H9 (cell line): ENCODE data around the gene KIF26A. TPM values are rescaled to one million over a fixed set of nuclear protein-coding genes. Genes with fewer than 3 reads are reported as not detected.
A peak's percentile ranks its signal among the peaks of the same experiment; 100 is the strongest.

Experiments used
- DNase-seq: peaks from one replicate; pipeline ENCODE4 v3.0.0-alpha.2; 2017
- H2AFZ ChIP-seq: one replicate; pipeline ENCODE4 v1.6.1; 2013; ENCODE audit warnings: mild to moderate bottlenecking, low read length, control low read depth, moderate library complexity
- H2AK5ac ChIP-seq: 2 replicates; pipeline ENCODE4 v1.6.1; 2013; ENCODE audit warnings: low read length, control low read depth, mixed read lengths; ENCODE audit not compliant: insufficient read length
- H2BK120ac ChIP-seq: one replicate; pipeline ENCODE4 v1.6.1; 2013; ENCODE audit warnings: low read depth, mild to moderate bottlenecking, low read length, control low read depth, inconsistent platforms; ENCODE audit not compliant: poor library complexity, severe bottlenecking
- H2BK12ac ChIP-seq: 2 replicates; pipeline ENCODE4 v1.6.1; 2013; ENCODE audit warnings: low read length, control low read depth, mixed read lengths, low read depth; ENCODE audit not compliant: insufficient read length
- H2BK15ac ChIP-seq: 2 replicates; pipeline ENCODE4 v1.6.1; 2013; ENCODE audit warnings: low read depth, low read length, control low read depth
- H2BK20ac ChIP-seq: one replicate; pipeline ENCODE4 v1.6.1; 2013; ENCODE audit warnings: low read depth, mild to moderate bottlenecking, low read length, control low read depth, inconsistent platforms; ENCODE audit not compliant: poor library complexity, severe bottlenecking
- H2BK5ac ChIP-seq: 2 replicates; pipeline ENCODE4 v1.6.1; 2013; ENCODE audit warnings: low read length, control low read depth, mixed read lengths; ENCODE audit not compliant: insufficient read length
- H3K14ac ChIP-seq: 2 replicates; pipeline ENCODE4 v1.6.1; 2013; ENCODE audit warnings: low read length, control low read depth; ENCODE audit not compliant: insufficient read depth
- H3K18ac ChIP-seq: 2 replicates; pipeline ENCODE4 v1.6.1; 2013; ENCODE audit warnings: low read depth, mild to moderate bottlenecking, mixed read lengths, low read length, control low read depth; ENCODE audit not compliant: insufficient read length
- H3K23ac ChIP-seq: 2 replicates; pipeline ENCODE4 v1.6.1; 2013; ENCODE audit warnings: low read length, control low read depth, mixed read lengths, low read depth; ENCODE audit not compliant: insufficient read length
- H3K23me2 ChIP-seq: 2 replicates; pipeline ENCODE4 v1.6.1; 2013; ENCODE audit warnings: low read depth, mild to moderate bottlenecking, mixed read lengths, low read length, control low read depth; ENCODE audit not compliant: insufficient read length, poor library complexity, severe bottlenecking
- H3K27ac ChIP-seq: 2 replicates; pipeline ENCODE4 v1.5.1; 2013; ENCODE audit warnings: low read length, control low read depth, mixed read lengths, low read depth; ENCODE audit not compliant: insufficient read length
- H3K27me3 ChIP-seq: 2 replicates; pipeline ENCODE4 v1.6.1; 2013; ENCODE audit warnings: low read length, control low read depth, inconsistent platforms; ENCODE audit not compliant: insufficient read depth
- H3K4ac ChIP-seq: 2 replicates; pipeline ENCODE4 v1.6.1; 2013; ENCODE audit warnings: low read depth, mild to moderate bottlenecking, control low read depth, inconsistent platforms, low read length, moderate library complexity
- H3K4me1 ChIP-seq: 2 replicates; pipeline ENCODE4 v1.6.1; 2013; ENCODE audit warnings: low read length, control low read depth, inconsistent platforms; ENCODE audit not compliant: insufficient read depth
- H3K4me2 ChIP-seq: 2 replicates; pipeline ENCODE4 v1.6.1; 2013; ENCODE audit warnings: low read length, control low read depth, mixed read lengths; ENCODE audit not compliant: insufficient read length, insufficient read depth
- H3K56ac ChIP-seq: 2 replicates; pipeline ENCODE4 v1.6.1; 2013; ENCODE audit warnings: low read depth, mild to moderate bottlenecking, mixed read lengths, low read length, control low read depth; ENCODE audit not compliant: insufficient read length
- H3K79me1 ChIP-seq: 2 replicates; pipeline ENCODE4 v1.6.1; 2013; ENCODE audit warnings: low read depth, mild to moderate bottlenecking, moderate library complexity, low read length, control low read depth, inconsistent platforms; ENCODE audit not compliant: insufficient read depth, poor library complexity, severe bottlenecking
- H3K79me2 ChIP-seq: 2 replicates; pipeline ENCODE4 v1.6.1; 2013; ENCODE audit warnings: low read length, control low read depth, inconsistent platforms; ENCODE audit not compliant: insufficient read depth
- H3K9ac ChIP-seq: 2 replicates; pipeline ENCODE4 v1.6.1; 2013; ENCODE audit warnings: low read length, control low read depth, mixed read lengths; ENCODE audit not compliant: insufficient read length; ENCODE audit errors: extremely low read depth
- H3K9me3 ChIP-seq: one replicate; pipeline ENCODE4 v1.6.1; 2013; ENCODE audit warnings: low read depth, low read length, inconsistent platforms; ENCODE audit not compliant: control insufficient read depth
- H3T11ph ChIP-seq: one replicate; pipeline ENCODE4 v1.6.1; 2013; ENCODE audit warnings: mild to moderate bottlenecking, low read length, control low read depth, inconsistent platforms
- H4K20me1 ChIP-seq: one replicate; pipeline ENCODE4 v1.6.1; 2013; ENCODE audit not compliant: control insufficient read depth, insufficient read length, insufficient read depth
- H4K5ac ChIP-seq: 2 replicates; pipeline ENCODE4 v1.6.1; 2013; ENCODE audit warnings: low read depth, mild to moderate bottlenecking, mixed read lengths, low read length, control low read depth; ENCODE audit not compliant: insufficient read length
- H4K8ac ChIP-seq: replicated peaks from 2 replicates; pipeline ENCODE4 v1.6.1; 2013; ENCODE audit warnings: low read length, control low read depth, mixed read lengths, low read depth; ENCODE audit not compliant: insufficient read length
- H4K91ac ChIP-seq: 2 replicates; pipeline ENCODE4 v1.6.1; 2013; ENCODE audit warnings: low read depth, mild to moderate bottlenecking, moderate library complexity, mixed read lengths, low read length, control low read depth; ENCODE audit not compliant: insufficient read length
- H3K27ac Mint-ChIP-seq, 3 experiments: 2 replicates in 2 of 3; 3 replicates in 1 of 3; pipeline ENCODE4 v1.8.0; 2020 to 2021; ENCODE audit warnings: mixed read lengths in 3 of 3, mild to moderate bottlenecking in 1 of 3, moderate library complexity in 1 of 3
- H3K27me3 Mint-ChIP-seq: 2 replicates; pipeline ENCODE4 v1.8.0; 2021; ENCODE audit warnings: low read depth, mild to moderate bottlenecking, moderate library complexity, mixed read lengths
- H3K36me3 Mint-ChIP-seq, 3 experiments: 2 replicates in 2 of 3; 3 replicates in 1 of 3; pipeline ENCODE4 v1.8.0; 2020 to 2021; ENCODE audit warnings: low read depth in 3 of 3, mixed read lengths in 3 of 3; ENCODE audit not compliant: insufficient read depth in 1 of 3
- H3K4me1 Mint-ChIP-seq, 2 experiments: 2 replicates each; pipeline ENCODE4 v1.8.0; 2020; ENCODE audit warnings: mixed read lengths in 2 of 2
- H3K4me3 Mint-ChIP-seq, 2 experiments: 2 replicates in 1 of 2; 3 replicates in 1 of 2; pipeline ENCODE4 v1.8.0; 2020 to 2021; ENCODE audit warnings: mild to moderate bottlenecking in 2 of 2, mixed read lengths in 2 of 2, moderate library complexity in 1 of 2
- H3K9me3 Mint-ChIP-seq, 2 experiments: 2 replicates in 1 of 2; 3 replicates in 1 of 2; pipeline ENCODE4 v1.8.0; 2020; ENCODE audit warnings: mild to moderate bottlenecking in 2 of 2, mixed read lengths in 2 of 2, moderate library complexity in 1 of 2
- CTCF ChIP-seq: fragments of 200-600 bp; sonication (generic); conservative IDR thresholded peaks from 3 replicates; pipeline ENCODE4 v1.8.0; 2021; ENCODE audit warnings: antibody characterized with exemption, mild to moderate bottlenecking
- WGBS: extraction: QIAGEN DNeasy Blood & Tissue Kit; methylation state at CpG from one replicate; pipeline ENCODE4 v1.1.7; 2013; ENCODE audit warnings: missing lambda C conversion rate, low lambda C conversion rate, mixed read lengths; ENCODE audit not compliant: insufficient read length; ENCODE audit errors: extremely low coverage; 5-methylcytosine and 5-hydroxymethylcytosine counted together
- total RNA-seq: library from RNA; stranded (reverse); gene quantifications from 2 replicates; pipeline ENCODE4 v1.2.1, GENCODE V29; 2021

The KIF26A gene
- total RNA-seq, 1 experiment from 2014 or later = 44.2 TPM

- Histone ChIP-seq H4K91ac (no peak overlapping the region), H3K4me2 (peak overlapping the region; percentile 53), H3K18ac (no peak overlapping the region), H2BK5ac (no peak overlapping the region), H2BK120ac (no peak overlapping the region), H2BK20ac (no peak overlapping the region), H3K79me2 (no peaks in the 10 kb centered on the region), H3K79me1 (no peaks in the 10 kb centered on the region), H3K56ac (no peak overlapping the region), H3K4me1 (no peaks in the 10 kb centered on the region), H3K4ac (no peak overlapping the region), H4K20me1 (peaks cover 2% of the 10 kb centered on the region), H3K23me2 (peaks cover 16% of the 10 kb centered on the region), H2BK12ac (no peak overlapping the region), H2AK5ac (no peak overlapping the region), H3K23ac (no peak overlapping the region), H3K9me3 (no peaks in the 10 kb centered on the region), H3T11ph (no peak overlapping the region), H3K27ac (no peak overlapping the region), H3K27me3 (peaks cover 19% of the 10 kb centered on the region), H4K8ac (no peak overlapping the region), H3K9ac (no peak overlapping the region), H4K5ac (no peak overlapping the region), H3K14ac (no peak overlapping the region), H2BK15ac (no peak overlapping the region), H2AFZ (no peak overlapping the region)
- Mint-ChIP-seq H3K27ac (no peak overlapping the region), H3K9me3 (peaks cover 11 to 12% of the 10 kb centered on the region in 2 experiments), H3K4me1 (peaks cover 9 to 19% of the 10 kb centered on the region in 2 experiments), H3K4me3 (no peak overlapping the region; a peak in 1 of 5 replicates), H3K27me3 (peaks cover 65% of the 10 kb centered on the region), H3K36me3 (peaks cover 0 to 10% (median 7%) of the 10 kb centered on the region in 3 experiments; a peak in 3 of 7 replicates)
- DNase-seq = peak; percentile 29
- no peak for TF ChIP-seq CTCF
- no CpG with 5 or more reads among the region's 31 CpGs for WGBS
Observed at GRCh38 chr14:104134061-104134965, 4.1 kb upstream of the KIF26A start.
